ENCODE data around the gene BRD3OS.

BRD3OS gene

DNA sequence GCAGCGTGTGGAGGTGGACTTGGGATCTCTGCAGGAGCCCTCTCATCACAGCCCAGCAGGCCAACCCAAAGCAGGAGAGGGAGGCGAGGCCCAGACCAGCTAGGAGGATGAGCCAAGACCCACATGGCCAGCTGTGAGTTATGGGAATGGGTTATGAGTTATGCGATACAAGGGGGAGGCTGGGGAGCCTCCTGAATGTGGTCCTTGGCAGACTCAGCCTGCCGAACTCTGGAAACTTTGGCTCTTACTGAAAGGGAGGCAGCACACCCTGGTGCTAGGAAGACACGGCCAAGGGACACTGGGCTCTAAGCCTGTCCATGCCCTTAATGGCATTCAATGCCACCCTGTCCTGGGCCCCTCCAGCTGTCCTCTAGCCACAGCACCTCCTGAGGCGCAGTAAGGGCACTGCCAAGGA is 25.4 kb upstream of the BRD3OS start:
- DNase-seq (ENCODE audit: low read depth): no peak
- H3K4me3 ChIP-seq (ENCODE audit: low read depth, low read length): no peak overlapping the region
- TF ChIP-seq, protein P1, sequence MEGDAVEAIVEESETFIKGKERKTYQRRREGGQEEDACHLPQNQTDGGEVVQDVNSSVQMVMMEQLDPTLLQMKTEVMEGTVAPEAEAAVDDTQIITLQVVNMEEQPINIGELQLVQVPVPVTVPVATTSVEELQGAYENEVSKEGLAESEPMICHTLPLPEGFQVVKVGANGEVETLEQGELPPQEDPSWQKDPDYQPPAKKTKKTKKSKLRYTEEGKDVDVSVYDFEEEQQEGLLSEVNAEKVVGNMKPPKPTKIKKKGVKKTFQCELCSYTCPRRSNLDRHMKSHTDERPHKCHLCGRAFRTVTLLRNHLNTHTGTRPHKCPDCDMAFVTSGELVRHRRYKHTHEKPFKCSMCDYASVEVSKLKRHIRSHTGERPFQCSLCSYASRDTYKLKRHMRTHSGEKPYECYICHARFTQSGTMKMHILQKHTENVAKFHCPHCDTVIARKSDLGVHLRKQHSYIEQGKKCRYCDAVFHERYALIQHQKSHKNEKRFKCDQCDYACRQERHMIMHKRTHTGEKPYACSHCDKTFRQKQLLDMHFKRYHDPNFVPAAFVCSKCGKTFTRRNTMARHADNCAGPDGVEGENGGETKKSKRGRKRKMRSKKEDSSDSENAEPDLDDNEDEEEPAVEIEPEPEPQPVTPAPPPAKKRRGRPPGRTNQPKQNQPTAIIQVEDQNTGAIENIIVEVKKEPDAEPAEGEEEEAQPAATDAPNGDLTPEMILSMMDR (IDR thresholded peaks at IDR 0.05; ENCODE audit: control insufficient read depth, extremely low read depth, insufficient read depth): no peak

GRCh38 chr9:134002796-134003195 is 22.5 kb upstream of the BRD3OS start:
- DNase-seq (ENCODE audit: low read depth): no peak
- TF ChIP-seq, protein P1 (IDR thresholded peaks at IDR 0.05; ENCODE audit: control insufficient read depth, extremely low read depth, insufficient read depth): no peak
- no peak overlapping the region for H3K4me3 ChIP-seq (ENCODE audit: low read depth, low read length)

- no peak overlapping the region for H3K4me3 ChIP-seq (ENCODE audit: low read depth, low read length)
- TF ChIP-seq, protein P1 (IDR thresholded peaks at IDR 0.05; ENCODE audit: control insufficient read depth, extremely low read depth, insufficient read depth): no peak
These were observed 22.0 kb upstream of the BRD3OS start for GRCh38 chr9:134003237-134003636.

GRCh38 chr9:134004131-134004873 is 21.0 kb upstream of the BRD3OS start:
- TF ChIP-seq, protein P1 (IDR thresholded peaks at IDR 0.05; ENCODE audit: control insufficient read depth, extremely low read depth, insufficient read depth): no peak
- no peak for DNase-seq (ENCODE audit: low read depth)

More at GRCh38 chr9:134003237-134003636, 22.0 kb upstream of the BRD3OS start:
- no peak for DNase-seq (ENCODE audit: low read depth)

DNA sequence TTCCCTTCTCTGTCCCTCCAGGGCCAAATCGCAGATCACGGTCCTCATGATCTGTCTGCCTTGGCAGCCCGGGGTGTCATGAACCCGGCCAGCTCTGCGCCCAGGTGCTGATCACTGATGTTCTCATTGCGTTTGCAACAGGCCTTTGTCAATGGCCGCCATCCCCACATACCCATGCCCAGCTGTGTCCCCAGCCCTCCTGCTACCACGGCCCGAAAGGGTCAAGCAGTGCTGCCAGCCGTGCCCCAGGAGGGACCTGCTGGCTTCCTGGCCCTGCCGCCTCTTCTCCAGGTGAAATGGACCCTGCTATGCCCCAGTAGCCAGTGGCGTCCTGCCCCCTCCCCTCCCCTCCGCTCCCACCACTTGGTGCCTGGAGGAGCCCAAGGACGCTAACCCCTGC is 20.4 kb upstream of the BRD3OS start:
- TF ChIP-seq, protein P1 (IDR thresholded peaks at IDR 0.05; ENCODE audit: control insufficient read depth, extremely low read depth, insufficient read depth): no peak
- no peak for DNase-seq (ENCODE audit: low read depth)
- H3K4me3 ChIP-seq (ENCODE audit: low read depth, low read length): no peak overlapping the region

More at GRCh38 chr9:134004131-134004873, 21.0 kb upstream of the BRD3OS start:
- H3K4me3 ChIP-seq (ENCODE audit: low read depth, low read length): no peak overlapping the region

- DNase-seq (ENCODE audit: low read depth): no peak
- TF ChIP-seq, protein P1 (IDR thresholded peaks at IDR 0.05; ENCODE audit: control insufficient read depth, extremely low read depth, insufficient read depth): no peak
- H3K4me3 ChIP-seq (ENCODE audit: low read depth, low read length): no peak overlapping the region
These were observed 19.9 kb upstream of the BRD3OS start for GRCh38 chr9:134005381-134005780.

- no peak overlapping the region for H3K4me3 ChIP-seq (ENCODE audit: low read depth, low read length)
These were observed 18.1 kb upstream of the BRD3OS start for GRCh38 chr9:134007150-134007549.

More at GRCh38 chr9:134007150-134007549, 18.1 kb upstream of the BRD3OS start:
- TF ChIP-seq, protein P1 (IDR thresholded peaks at IDR 0.05; ENCODE audit: control insufficient read depth, extremely low read depth, insufficient read depth): no peak
- no peak for DNase-seq (ENCODE audit: low read depth)

All from LNCaP clone FGC (cell line).